KMS-11 (cell line): ENCODE data around the gene SDK2.

Experiments used
- H2AFZ ChIP-seq: fragments of 200-600 bp; sonication (generic); 2 replicates; pipeline ENCODE4 v1.6.1; 2016; ENCODE audit warnings: antibody characterized with exemption, mixed run types, low read depth
- H3K27ac ChIP-seq: fragments of 200-600 bp; sonication (generic); 2 replicates; pipeline ENCODE4 v1.6.1; 2016; ENCODE audit warnings: mild to moderate bottlenecking, mixed run types
- H3K27me3 ChIP-seq: fragments of 200-600 bp; sonication (generic); 2 replicates; pipeline ENCODE4 v1.6.1; 2017; ENCODE audit warnings: mild to moderate bottlenecking, low read depth, mixed run types, moderate library complexity; ENCODE audit not compliant: insufficient read depth
- H3K36me3 ChIP-seq: fragments of 200-600 bp; sonication (generic); 2 replicates; pipeline ENCODE4 v1.6.1; 2017; ENCODE audit warnings: mild to moderate bottlenecking, mixed run types; ENCODE audit not compliant: insufficient read depth
- H3K4me1 ChIP-seq: fragments of 200-600 bp; sonication (generic); 2 replicates; pipeline ENCODE4 v1.6.1; 2016; ENCODE audit warnings: mild to moderate bottlenecking, low read depth, mixed run types; ENCODE audit not compliant: poor library complexity, severe bottlenecking
- H3K4me2 ChIP-seq: fragments of 200-600 bp; sonication (generic); 2 replicates; pipeline ENCODE4 v1.7.0; 2016; ENCODE audit warnings: mild to moderate bottlenecking, mixed run types
- H3K4me3 ChIP-seq: fragments of 200-600 bp; sonication (generic); IDR thresholded peaks from 2 replicates; pipeline ENCODE4 v1.6.1; 2017; ENCODE audit warnings: low read depth, low read length, mixed read lengths; ENCODE audit not compliant: insufficient read depth
- H3K79me2 ChIP-seq: fragments of 200-600 bp; sonication (generic); 2 replicates; pipeline ENCODE4 v1.6.1; 2016; ENCODE audit warnings: low read depth, mixed run types; ENCODE audit not compliant: insufficient read depth
- H3K9ac ChIP-seq: fragments of 200-600 bp; sonication (generic); 2 replicates; pipeline ENCODE4 v1.6.1; 2016; ENCODE audit warnings: mild to moderate bottlenecking, mixed run types
- H4K20me1 ChIP-seq: fragments of 200-600 bp; sonication (generic); 2 replicates; pipeline ENCODE4 v1.6.1; 2016; ENCODE audit warnings: mild to moderate bottlenecking, mixed run types; ENCODE audit not compliant: insufficient read depth
- TF ChIP-seq, protein P1 (sequence below): fragments of 200-600 bp; sonication (generic); conservative IDR thresholded peaks from 2 replicates; pipeline ENCODE4 v1.6.1; 2017; ENCODE audit warnings: low read depth, mild to moderate bottlenecking, antibody characterized with exemption, low read length, moderate library complexity, mixed read lengths

Gene SDK2

DNA sequence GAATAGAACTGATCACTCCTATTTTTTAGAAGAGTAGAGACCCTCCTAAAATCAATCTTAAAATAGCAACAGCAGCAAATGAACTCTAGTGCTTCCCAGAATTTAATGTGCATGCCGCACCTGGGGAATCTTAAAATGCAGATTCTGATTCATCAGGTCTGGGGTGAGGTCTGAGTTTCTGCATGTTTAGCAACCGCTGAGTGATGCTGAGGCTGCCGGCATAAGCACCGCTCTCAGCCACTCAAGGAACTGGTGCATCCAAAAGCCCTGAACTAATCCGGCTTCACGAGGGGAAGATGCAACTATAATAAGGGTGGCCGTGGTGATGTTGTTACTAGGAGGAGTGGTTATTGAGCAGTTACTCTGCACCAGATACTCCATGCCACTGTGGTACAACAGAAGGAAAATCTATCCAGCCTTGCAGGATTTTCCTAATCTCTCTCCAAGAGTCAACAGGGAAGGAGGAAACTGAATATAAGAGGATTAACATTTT, 19.7 kb downstream of the SDK2 start:
- H3K27ac ChIP-seq, result no peak overlapping the region
- H3K79me2 ChIP-seq, result no peaks in the 10 kb centered on the region
- H3K4me1 ChIP-seq, result no peaks in the 10 kb centered on the region
- TF ChIP-seq, protein P1, sequence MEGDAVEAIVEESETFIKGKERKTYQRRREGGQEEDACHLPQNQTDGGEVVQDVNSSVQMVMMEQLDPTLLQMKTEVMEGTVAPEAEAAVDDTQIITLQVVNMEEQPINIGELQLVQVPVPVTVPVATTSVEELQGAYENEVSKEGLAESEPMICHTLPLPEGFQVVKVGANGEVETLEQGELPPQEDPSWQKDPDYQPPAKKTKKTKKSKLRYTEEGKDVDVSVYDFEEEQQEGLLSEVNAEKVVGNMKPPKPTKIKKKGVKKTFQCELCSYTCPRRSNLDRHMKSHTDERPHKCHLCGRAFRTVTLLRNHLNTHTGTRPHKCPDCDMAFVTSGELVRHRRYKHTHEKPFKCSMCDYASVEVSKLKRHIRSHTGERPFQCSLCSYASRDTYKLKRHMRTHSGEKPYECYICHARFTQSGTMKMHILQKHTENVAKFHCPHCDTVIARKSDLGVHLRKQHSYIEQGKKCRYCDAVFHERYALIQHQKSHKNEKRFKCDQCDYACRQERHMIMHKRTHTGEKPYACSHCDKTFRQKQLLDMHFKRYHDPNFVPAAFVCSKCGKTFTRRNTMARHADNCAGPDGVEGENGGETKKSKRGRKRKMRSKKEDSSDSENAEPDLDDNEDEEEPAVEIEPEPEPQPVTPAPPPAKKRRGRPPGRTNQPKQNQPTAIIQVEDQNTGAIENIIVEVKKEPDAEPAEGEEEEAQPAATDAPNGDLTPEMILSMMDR, result no peak
- no peak overlapping the region for H2AFZ ChIP-seq
- no peak overlapping the region for H3K4me3 ChIP-seq
- no peaks in the 10 kb centered on the region for H4K20me1 ChIP-seq
- H3K4me2 ChIP-seq, result no peak overlapping the region
- H3K9ac ChIP-seq, result no peak overlapping the region
- peaks cover 23% of the 10 kb centered on the region; the same call in 1 of the 2 replicates for H3K27me3 ChIP-seq
- H3K36me3 ChIP-seq, result no peaks in the 10 kb centered on the region

DNA sequence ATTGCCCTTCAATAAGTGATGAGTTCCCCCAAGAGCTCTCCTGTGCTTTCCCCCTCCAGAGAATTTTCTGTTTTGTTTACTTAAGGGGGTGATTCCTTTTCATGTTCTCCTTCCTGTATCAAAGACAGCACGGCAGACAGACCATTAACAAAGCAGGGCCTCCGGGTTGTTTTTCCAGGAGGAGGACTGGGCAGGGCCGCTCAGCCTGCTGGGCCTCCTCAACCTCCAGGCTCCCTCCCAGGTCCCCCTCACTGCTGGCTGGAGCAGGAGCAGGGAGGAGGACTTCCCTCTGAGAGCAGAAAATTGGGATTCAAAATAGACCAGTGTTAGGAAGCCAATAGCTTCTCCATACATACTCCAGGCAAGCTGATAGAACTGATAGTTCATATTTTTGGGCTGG, 20.4 kb downstream of the SDK2 start:
- no peak overlapping the region for H3K4me3 ChIP-seq
- H3K27ac ChIP-seq, result no peak overlapping the region
- TF ChIP-seq, protein P1, result no peak
- H4K20me1 ChIP-seq, result no peaks in the 10 kb centered on the region
- no peak overlapping the region for H2AFZ ChIP-seq
- H3K36me3 ChIP-seq, result no peaks in the 10 kb centered on the region
- no peak overlapping the region for H3K4me2 ChIP-seq
- no peaks in the 10 kb centered on the region for H3K79me2 ChIP-seq
- no peaks in the 10 kb centered on the region for H3K4me1 ChIP-seq
- H3K9ac ChIP-seq, result no peak overlapping the region
- H3K27me3 ChIP-seq, result peaks cover 19% of the 10 kb centered on the region; the same call in 1 of the 2 replicates

DNA sequence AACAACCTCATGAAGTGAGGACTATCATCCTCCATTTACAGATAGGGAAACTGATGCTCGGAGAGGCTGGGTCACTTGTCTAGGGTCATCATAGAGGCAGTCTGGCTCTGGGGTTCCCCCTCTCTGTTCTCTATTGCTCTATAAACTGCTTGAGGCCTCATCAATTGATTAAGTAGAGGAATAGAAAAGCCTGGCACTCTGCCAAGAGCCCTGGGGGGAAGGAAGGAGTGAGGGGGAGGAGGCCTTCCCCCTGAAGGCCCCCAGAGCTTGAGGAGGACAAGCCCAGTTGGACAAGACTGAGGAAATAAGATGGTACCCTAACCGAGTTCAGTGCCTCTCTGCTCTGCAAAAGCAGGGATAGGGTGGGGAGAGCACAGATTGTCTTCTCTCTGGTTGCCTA, 21.0 kb downstream of the SDK2 start:
- Histone ChIP-seq H3K27ac (no peak overlapping the region), H4K20me1 (no peaks in the 10 kb centered on the region), H3K9ac (no peak overlapping the region), H3K4me1 (no peaks in the 10 kb centered on the region), H3K27me3 (peaks cover 21% of the 10 kb centered on the region; the same call in 1 of the 2 replicates), H3K4me2 (no peak overlapping the region), H3K79me2 (no peaks in the 10 kb centered on the region), H2AFZ (no peak overlapping the region), H3K36me3 (no peaks in the 10 kb centered on the region), H3K4me3 (no peak overlapping the region)
- TF ChIP-seq, protein P1, result no peak

DNA sequence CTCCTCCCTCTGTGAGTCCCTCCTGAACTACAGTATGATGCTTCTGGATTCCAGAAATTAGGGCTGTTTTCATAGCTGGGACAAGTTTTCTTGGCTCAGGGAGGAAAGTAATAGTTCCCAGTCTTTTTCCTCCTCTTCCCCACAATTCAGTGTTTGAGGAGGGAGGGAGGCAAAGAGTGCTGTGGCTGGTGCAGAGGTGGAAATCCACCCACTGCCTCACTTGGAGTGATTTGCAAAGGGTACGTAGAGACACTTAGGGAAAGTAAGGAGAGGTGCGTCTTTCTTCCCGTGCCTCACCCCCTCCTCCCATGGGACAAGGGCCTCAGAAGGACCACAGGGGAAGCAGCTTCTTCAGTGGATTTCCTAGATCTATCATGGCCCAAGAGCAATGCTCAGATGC, 21.9 kb downstream of the SDK2 start:
- H3K79me2 ChIP-seq, result no peaks in the 10 kb centered on the region

More for the DNA sequence above, 21.9 kb downstream of the SDK2 start:
- peaks cover 27% of the 10 kb centered on the region for H3K27me3 ChIP-seq
- H3K27ac ChIP-seq, result no peak overlapping the region
- no peaks in the 10 kb centered on the region for H4K20me1 ChIP-seq
- no peak overlapping the region for H3K9ac ChIP-seq
- H3K4me1 ChIP-seq, result no peaks in the 10 kb centered on the region
- no peaks in the 10 kb centered on the region for H3K36me3 ChIP-seq
- no peak overlapping the region for H2AFZ ChIP-seq
- H3K4me3 ChIP-seq, result no peak overlapping the region
- H3K4me2 ChIP-seq, result no peak overlapping the region
- TF ChIP-seq, protein P1, result no peak
